Activated B cell treated with CpG ODN at 0.5 μM for 24 hours (primary cell): ENCODE results near the gene CCDC102B. TPM values are rescaled to one million over a fixed set of nuclear protein-coding genes. Genes with fewer than 3 reads are reported as not detected.

Experiments
- ATAC-seq: fragments of 200-7000 bp; cut with Tn5 transposase; one replicate; pipeline ENCODE4 v1.10.0; 2021; ENCODE audit warnings: low read depth, mild to moderate bottlenecking, moderate library complexity
- CTCF ChIA-PET: fragments of 350-600 bp; sonication (Branson Sonifier 250); formaldehyde crosslinking; loops from one replicate; lab custom pipeline; 2021; ENCODE audit warnings: antibody characterized with exemption; lab: Charles Lee
- POLR2A ChIA-PET: fragments of 350-600 bp; sonication (Branson Sonifier 250); formaldehyde crosslinking; loops from one replicate; lab custom pipeline; 2021; ENCODE audit warnings: antibody characterized with exemption; lab: Charles Lee
- DNase-seq: peaks from one replicate; pipeline ENCODE4 v3.0.0; 2022
- H3K27ac Mint-ChIP-seq: one replicate; pipeline ENCODE4 v1.8.0; 2020; ENCODE audit warnings: mixed read lengths
- H3K27me3 Mint-ChIP-seq: one replicate; pipeline ENCODE4 v1.8.0; 2021; ENCODE audit warnings: mixed read lengths
- H3K36me3 Mint-ChIP-seq: one replicate; pipeline ENCODE4 v1.8.0; 2021; ENCODE audit warnings: low read depth, mixed read lengths
- H3K4me1 Mint-ChIP-seq: one replicate; pipeline ENCODE4 v1.8.0; 2021; ENCODE audit warnings: mixed read lengths
- H3K4me3 Mint-ChIP-seq: one replicate; pipeline ENCODE4 v1.8.0; 2020; ENCODE audit warnings: mild to moderate bottlenecking, mixed read lengths
- H3K9me3 Mint-ChIP-seq: one replicate; pipeline ENCODE4 v1.8.0; 2020; ENCODE audit warnings: mixed read lengths
- CTCF ChIP-seq: fragments of 200-600 bp; IDR thresholded peaks from one replicate; pipeline ENCODE4 v1.8.0; 2022; ENCODE audit warnings: antibody characterized with exemption, mild to moderate bottlenecking
- intact Hi-C: fragments of 100-400 bp; cut with micrococcal nuclease; formaldehyde crosslinking; loops from one replicate; pipeline ENCODE4 v1.15.1; 2024
- total RNA-seq: library from RNA; stranded (reverse); gene quantifications from 2 replicates; pipeline ENCODE4 v1.2.3, GENCODE V29; 2022

CCDC102B gene
- total RNA-seq, 1 donor from 2014 or later, result 1.8 TPM

- no peaks in the 10 kb centered on the region for H3K4me1 Mint-ChIP-seq
- no peak for TF ChIP-seq CTCF
- H3K4me3 Mint-ChIP-seq, result no peak overlapping the region
- DNase-seq (no peak), ATAC-seq (no peak)
- ChIA-PET POLR2A (no interaction called here), CTCF (no interaction called here)
- H3K27me3 Mint-ChIP-seq, result no peaks in the 10 kb centered on the region
- H3K27ac Mint-ChIP-seq, result no peak overlapping the region
- H3K36me3 Mint-ChIP-seq, result no peaks in the 10 kb centered on the region
- intact Hi-C loops, result no loop called here
- H3K9me3 Mint-ChIP-seq, result no peaks in the 10 kb centered on the region
Observed at GRCh38 chr18:68837665-68838451, 40.0 kb downstream of the CCDC102B start.

- no peaks in the 10 kb centered on the region for H3K36me3 Mint-ChIP-seq
- ChIA-PET CTCF (no interaction called here), POLR2A (no interaction called here)
- DNase-seq, result no peak
- TF ChIP-seq CTCF, result no peak
- intact Hi-C loops, result no loop called here
- no peaks in the 10 kb centered on the region for H3K4me1 Mint-ChIP-seq
- H3K27me3 Mint-ChIP-seq, result no peaks in the 10 kb centered on the region
- H3K9me3 Mint-ChIP-seq, result no peaks in the 10 kb centered on the region
- no peak overlapping the region for H3K4me3 Mint-ChIP-seq
- no peak for ATAC-seq
- H3K27ac Mint-ChIP-seq, result no peak overlapping the region
Observed at GRCh38 chr18:68839701-68840100, 41.8 kb downstream of the CCDC102B start.

- Mint-ChIP-seq H3K4me3 (no peak overlapping the region), H3K36me3 (no peaks in the 10 kb centered on the region), H3K27me3 (no peaks in the 10 kb centered on the region), H3K4me1 (no peaks in the 10 kb centered on the region), H3K27ac (no peak overlapping the region), H3K9me3 (no peaks in the 10 kb centered on the region)
- no peak for TF ChIP-seq CTCF
- POLR2A ChIA-PET, result no interaction called here
- DNase-seq, result no peak
- intact Hi-C loops, result no loop called here
- no peak for ATAC-seq
- CTCF ChIA-PET, result no interaction called here
Observed at GRCh38 chr18:68840554-68841263, 42.8 kb downstream of the CCDC102B start.

- Mint-ChIP-seq H3K27me3 (no peaks in the 10 kb centered on the region), H3K27ac (no peak overlapping the region), H3K9me3 (no peaks in the 10 kb centered on the region), H3K36me3 (no peaks in the 10 kb centered on the region), H3K4me3 (no peak overlapping the region), H3K4me1 (no peaks in the 10 kb centered on the region)
- CTCF ChIA-PET, result no interaction called here
- ATAC-seq (no peak), DNase-seq (no peak)
- intact Hi-C loops, result no loop called here
- no peak for TF ChIP-seq CTCF
- POLR2A ChIA-PET, result no interaction called here
Observed at GRCh38 chr18:68841301-68841700, 43.4 kb downstream of the CCDC102B start.

- Mint-ChIP-seq H3K4me3 (no peak overlapping the region), H3K36me3 (no peaks in the 10 kb centered on the region), H3K27ac (no peak overlapping the region), H3K4me1 (no peaks in the 10 kb centered on the region), H3K27me3 (no peaks in the 10 kb centered on the region), H3K9me3 (no peaks in the 10 kb centered on the region)
- DNase-seq, result no peak
- intact Hi-C loops, result no loop called here
- no peak for ATAC-seq
- TF ChIP-seq CTCF, result no peak
- ChIA-PET POLR2A (no interaction called here), CTCF (interaction anchor here (0.9 kb wide), 1 partner anchor 1241 kb away, joined by 3 read pairs; no protein-coding TSS in a partner anchor)
Observed at GRCh38 chr18:68842951-68843350, 45.1 kb downstream of the CCDC102B start.
